Gastrocnemius medialis (tissue), 4 donors: ENCODE results near the gene RIN1.

Experiments
- POLR2A ChIP-seq, 2 donors: fragments of 450-650 bp; IDR thresholded peaks; one replicate each; pipeline ENCODE4 v1.6.1; 2017; ENCODE audit warnings: antibody characterized with exemption in 2 of 2, mild to moderate bottlenecking in 2 of 2, moderate library complexity in 2 of 2
- TF ChIP-seq, protein P1 (sequence below), 5 experiments: fragments of 450-650 bp in 3 of 5; fragments of 200-600 bp in 2 of 5; sonication (generic) in 2 of 5; IDR thresholded peaks in 4 of 5; conservative IDR thresholded peaks in 1 of 5; 1 replicate in 4 of 5; 2 replicates in 1 of 5; pipeline ENCODE4 v1.5.1; 2016 to 2019; ENCODE audit warnings: antibody characterized with exemption in 5 of 5, mild to moderate bottlenecking in 3 of 5, moderate library complexity in 3 of 5

DNA sequence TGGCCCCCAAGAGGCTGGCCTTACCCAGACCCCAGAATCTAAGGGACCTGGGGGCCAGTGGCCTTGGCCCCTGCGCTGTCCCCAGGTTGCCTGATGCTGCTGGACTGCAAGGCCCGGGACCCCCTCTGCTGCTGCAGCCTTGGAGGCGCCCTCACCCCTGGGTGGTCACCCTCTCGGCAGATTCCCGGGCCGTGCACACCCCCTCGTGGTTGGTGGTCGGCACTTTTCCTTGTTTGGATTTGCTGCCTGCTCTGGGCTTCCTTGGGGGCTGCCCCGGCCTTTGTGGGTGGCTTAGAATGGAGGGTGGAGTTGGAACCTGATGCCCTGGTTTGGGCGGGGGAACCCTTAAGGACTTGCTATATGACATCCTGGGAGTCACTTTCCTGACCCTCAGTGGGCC is 5.3 kb downstream of the RIN1 start:
- TF ChIP-seq, protein P1, sequence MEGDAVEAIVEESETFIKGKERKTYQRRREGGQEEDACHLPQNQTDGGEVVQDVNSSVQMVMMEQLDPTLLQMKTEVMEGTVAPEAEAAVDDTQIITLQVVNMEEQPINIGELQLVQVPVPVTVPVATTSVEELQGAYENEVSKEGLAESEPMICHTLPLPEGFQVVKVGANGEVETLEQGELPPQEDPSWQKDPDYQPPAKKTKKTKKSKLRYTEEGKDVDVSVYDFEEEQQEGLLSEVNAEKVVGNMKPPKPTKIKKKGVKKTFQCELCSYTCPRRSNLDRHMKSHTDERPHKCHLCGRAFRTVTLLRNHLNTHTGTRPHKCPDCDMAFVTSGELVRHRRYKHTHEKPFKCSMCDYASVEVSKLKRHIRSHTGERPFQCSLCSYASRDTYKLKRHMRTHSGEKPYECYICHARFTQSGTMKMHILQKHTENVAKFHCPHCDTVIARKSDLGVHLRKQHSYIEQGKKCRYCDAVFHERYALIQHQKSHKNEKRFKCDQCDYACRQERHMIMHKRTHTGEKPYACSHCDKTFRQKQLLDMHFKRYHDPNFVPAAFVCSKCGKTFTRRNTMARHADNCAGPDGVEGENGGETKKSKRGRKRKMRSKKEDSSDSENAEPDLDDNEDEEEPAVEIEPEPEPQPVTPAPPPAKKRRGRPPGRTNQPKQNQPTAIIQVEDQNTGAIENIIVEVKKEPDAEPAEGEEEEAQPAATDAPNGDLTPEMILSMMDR (IDR thresholded peaks at IDR 0.05 in 4 of 5, conservative IDR thresholded peaks at IDR 0.05 in 1 of 5), result no peak
- TF ChIP-seq POLR2A (IDR thresholded peaks at IDR 0.05), result no peak
